ENCODE measurements around the gene PLAAT4.

PLAAT4 gene

GRCh38 chr11:63560506-63561180, 24.0 kb downstream of the PLAAT4 start:
- TF ChIP-seq POLR2AphosphoS5 (IDR thresholded peaks at IDR 0.05; ENCODE audit: low read depth, low read length) (no peak), REST (IDR thresholded peaks at IDR 0.05; ENCODE audit: insufficient read depth in 1 of 2, low read depth in 2 of 2, low read length in 2 of 2) (no peak), SIN3A (IDR thresholded peaks at IDR 0.05; ENCODE audit: borderline replicate concordance, insufficient read depth, low read length) (no peak)

GRCh38 chr11:63563201-63564055, 26.8 kb downstream of the PLAAT4 start, which contains the start of gene PLAAT2:
PLAAT2 (minus strand) TSS chr11:63563379; CDS start chr11:63563324, 55 bp downstream.
- TF ChIP-seq TAF1 (IDR thresholded peaks at IDR 0.05; ENCODE audit: borderline replicate concordance, insufficient read depth, low read length), result no peak
- TF ChIP-seq FOXP2 (optimal IDR thresholded peaks at IDR 0.05; ENCODE audit: borderline replicate concordance, extremely low read depth, extremely low read length, insufficient read depth), result no peak
- no peak for TF ChIP-seq SIN3A (IDR thresholded peaks at IDR 0.05; ENCODE audit: borderline replicate concordance, insufficient read depth, low read length)
- no peak for TF ChIP-seq REST (IDR thresholded peaks at IDR 0.05; ENCODE audit: insufficient read depth in 1 of 2, low read depth in 2 of 2, low read length in 2 of 2)
- no peak for TF ChIP-seq POLR2AphosphoS5 (IDR thresholded peaks at IDR 0.05; ENCODE audit: low read depth, low read length)

GRCh38 chr11:63564056-63564774, 27.6 kb downstream of the PLAAT4 start:
- no peak for TF ChIP-seq REST (IDR thresholded peaks at IDR 0.05; ENCODE audit: insufficient read depth in 1 of 2, low read depth in 2 of 2, low read length in 2 of 2)
- no peak for TF ChIP-seq FOXP2 (optimal IDR thresholded peaks at IDR 0.05; ENCODE audit: borderline replicate concordance, extremely low read depth, extremely low read length, insufficient read depth)
- no peak for TF ChIP-seq TAF1 (IDR thresholded peaks at IDR 0.05; ENCODE audit: borderline replicate concordance, insufficient read depth, low read length)
- no peak for TF ChIP-seq SIN3A (IDR thresholded peaks at IDR 0.05; ENCODE audit: borderline replicate concordance, insufficient read depth, low read length)
- TF ChIP-seq POLR2AphosphoS5 (IDR thresholded peaks at IDR 0.05; ENCODE audit: low read depth, low read length), result no peak

- no peak for TF ChIP-seq POLR2AphosphoS5 (IDR thresholded peaks at IDR 0.05; ENCODE audit: low read depth, low read length)
- TF ChIP-seq FOXP2 (optimal IDR thresholded peaks at IDR 0.05; ENCODE audit: borderline replicate concordance, extremely low read depth, extremely low read length, insufficient read depth), result no peak
- no peak for TF ChIP-seq TAF1 (IDR thresholded peaks at IDR 0.05; ENCODE audit: borderline replicate concordance, insufficient read depth, low read length)
- no peak for TF ChIP-seq SIN3A (IDR thresholded peaks at IDR 0.05; ENCODE audit: borderline replicate concordance, insufficient read depth, low read length)
- TF ChIP-seq REST (IDR thresholded peaks at IDR 0.05; ENCODE audit: insufficient read depth in 1 of 2, low read depth in 2 of 2, low read length in 2 of 2), result no peak
Observed at GRCh38 chr11:63564784-63565350, 28.3 kb downstream of the PLAAT4 start.

Data from PFSK-1 (cell line).